Dermis blood vessel endothelial cell (primary cell): ENCODE measurements around the gene TJP3. TPM values are rescaled to one million over a fixed set of nuclear protein-coding genes. Genes with fewer than 3 reads are reported as not detected.
A peak's percentile ranks its signal among the peaks of the same experiment; 100 is the strongest.

Experiments used
- DNase-seq: peaks from one replicate; pipeline ENCODE4 v3.0.0; 2010
- total RNA-seq: library from RNA; depleted of rRNA; stranded (reverse); fragments of >200 nt; gene quantifications from 2 replicates; pipeline ENCODE4 v1.2.3, GENCODE V29; 2014

The TJP3 gene
- total RNA-seq, 1 donor from 2014 or later = 0.51 TPM

GRCh38 chr19:3692141-3693024 lies 15.8 kb upstream of the TJP3 start:
- peak; percentile 56 for DNase-seq

- DNase-seq = no peak
Measured at GRCh38 chr19:3693025-3693925, 14.9 kb upstream of the TJP3 start.

DNA sequence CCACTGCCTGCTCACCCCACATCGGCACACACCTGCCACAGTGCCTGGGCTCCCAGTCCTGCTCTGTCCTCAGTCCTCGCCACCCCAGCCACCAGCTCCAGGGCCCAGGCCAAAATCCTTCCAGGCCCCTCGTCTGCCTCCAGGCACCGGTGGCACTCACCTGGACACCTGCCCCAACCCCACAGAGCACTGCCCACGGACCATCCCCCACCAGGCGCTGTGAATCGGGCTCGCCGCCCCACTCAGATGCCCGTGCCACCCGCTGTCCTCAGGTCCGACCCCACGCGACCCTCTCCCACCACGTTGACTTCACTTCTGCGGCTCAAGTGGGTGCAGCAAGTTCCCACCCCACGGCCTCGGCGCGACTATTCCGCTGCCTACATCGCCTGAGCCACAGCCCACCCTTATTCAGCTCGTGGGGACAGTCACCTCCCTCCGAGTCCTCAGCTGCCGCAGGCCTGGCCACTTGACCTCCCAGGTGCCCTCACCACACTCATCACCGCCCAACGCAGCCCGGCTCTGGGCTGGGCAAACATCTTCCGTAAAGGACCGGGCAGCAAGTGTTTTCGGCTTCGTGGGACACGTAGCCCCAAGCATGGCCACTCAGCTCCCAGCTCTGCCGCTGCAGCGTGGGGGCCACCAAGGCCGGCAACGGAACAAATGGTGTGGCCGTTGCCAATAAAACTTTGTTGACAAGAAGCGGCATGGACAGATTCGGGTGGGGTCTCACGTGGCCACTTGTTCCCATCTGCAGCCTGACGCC lies 13.6 kb upstream of the TJP3 start:
- no peak for DNase-seq

DNA sequence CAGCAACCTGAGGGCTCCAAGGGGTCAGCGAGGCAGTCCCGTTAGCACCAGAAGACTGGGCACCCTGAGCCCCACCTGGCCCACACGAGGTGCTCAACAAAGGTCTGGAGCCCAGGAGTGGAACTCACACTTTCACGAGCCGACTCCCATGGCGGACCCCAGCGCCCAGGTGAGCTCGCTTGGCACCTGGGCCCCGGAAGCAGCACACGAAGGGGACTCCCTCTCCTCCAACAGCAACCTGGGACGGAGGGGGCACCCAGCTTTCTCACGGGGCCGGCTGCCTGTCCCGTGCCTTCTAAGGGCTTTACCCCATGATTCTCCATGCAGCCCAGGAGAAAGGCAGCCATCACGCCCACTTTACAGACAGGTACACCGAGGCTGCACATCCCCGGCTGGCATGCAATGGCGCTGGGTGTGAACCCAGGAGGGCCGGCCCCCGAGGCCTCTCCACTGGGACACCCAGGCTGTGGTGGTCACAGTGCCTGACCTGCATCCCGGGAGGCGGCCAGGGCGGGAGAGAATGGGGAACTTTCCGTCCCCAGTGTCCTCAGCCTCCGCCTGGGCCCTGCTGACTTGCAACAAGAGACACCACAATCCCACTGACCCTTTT lies 13.0 kb upstream of the TJP3 start:
- no peak for DNase-seq

- DNase-seq = no peak
Measured at GRCh38 chr19:3695986-3696659, 12.1 kb upstream of the TJP3 start.

- no peak for DNase-seq
Measured at GRCh38 chr19:3696660-3696995, 11.6 kb upstream of the TJP3 start.

- DNase-seq = no peak
Measured at GRCh38 chr19:3697094-3697493, 11.1 kb upstream of the TJP3 start.

GRCh38 chr19:3697671-3698385 lies 10.4 kb upstream of the TJP3 start:
- DNase-seq = no peak

DNA sequence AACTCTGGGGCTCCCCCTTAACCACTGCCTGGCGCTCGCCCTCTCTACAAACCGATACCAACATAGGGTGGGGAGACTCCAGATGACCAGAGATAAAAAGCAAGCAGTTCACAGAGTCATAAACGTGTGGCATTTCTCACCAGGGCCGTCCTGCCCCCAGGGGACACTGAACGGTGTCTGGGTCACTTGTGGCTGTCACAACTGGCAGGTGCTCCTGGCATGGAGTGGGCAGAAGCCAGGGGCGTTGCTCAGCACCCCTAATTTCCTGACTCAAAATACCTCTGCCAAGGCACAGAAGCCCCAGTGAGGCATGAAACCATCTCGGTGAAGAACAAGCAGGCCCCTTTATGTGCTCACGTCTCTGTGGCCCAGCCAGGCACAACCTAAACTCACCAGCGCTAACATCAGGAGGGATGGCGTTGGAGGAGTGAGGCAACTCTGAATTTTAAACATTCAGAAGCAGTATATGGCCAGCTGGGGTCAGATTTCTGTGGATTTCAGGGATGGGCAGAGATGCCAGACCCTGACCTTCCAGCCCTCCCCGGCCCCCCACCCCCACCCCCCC lies 9.7 kb upstream of the TJP3 start:
- peak; percentile 38 for DNase-seq

DNA sequence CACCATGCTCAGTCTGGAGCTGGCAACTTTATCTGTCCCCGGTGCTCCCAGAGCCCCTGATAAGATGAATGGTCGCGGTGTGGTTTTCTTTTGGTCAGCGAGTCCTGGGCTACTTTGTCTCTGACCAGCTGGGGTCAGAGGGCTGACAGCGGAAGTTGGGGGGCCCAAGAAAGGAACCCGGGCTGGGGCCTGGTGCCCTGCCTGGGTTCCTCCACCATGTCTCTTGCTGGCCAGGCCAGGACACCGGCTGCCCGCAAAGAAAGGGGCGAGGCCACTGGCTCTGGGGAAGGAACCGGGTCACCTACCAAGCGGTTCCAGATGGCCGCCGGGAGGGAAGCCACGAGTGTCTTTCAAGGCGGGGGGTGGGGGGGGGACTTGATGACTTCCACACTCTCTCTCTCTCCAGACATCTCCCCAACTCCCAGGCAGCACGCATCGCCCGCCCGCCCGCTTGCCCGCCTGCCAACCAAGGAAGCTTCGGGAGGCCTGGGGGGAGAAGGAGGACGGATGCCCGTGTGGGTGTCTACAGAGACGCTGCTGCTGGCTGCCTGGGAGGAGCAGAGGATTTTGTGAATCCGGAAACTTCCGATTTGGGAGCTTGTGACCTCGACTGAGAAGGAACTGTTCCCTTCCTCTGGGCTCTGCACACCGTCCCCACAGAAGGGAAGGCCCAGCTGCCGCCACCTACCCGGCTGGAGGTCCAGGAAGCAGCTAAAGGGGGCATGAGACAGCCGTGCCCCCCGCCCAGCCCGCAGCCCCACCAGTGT lies 9.0 kb upstream of the TJP3 start:
- peak; percentile 49 for DNase-seq

GRCh38 chr19:3699741-3700241 lies 8.4 kb upstream of the TJP3 start:
- no peak for DNase-seq

- peak; percentile 94 for DNase-seq
Measured at GRCh38 chr19:3700242-3701032, 7.7 kb upstream of the TJP3 start, which contains the start of gene PIP5K1C. PIP5K1C (minus strand) TSS chr19:3700468; CDS start chr19:3700390, 78 bp downstream.

DNA sequence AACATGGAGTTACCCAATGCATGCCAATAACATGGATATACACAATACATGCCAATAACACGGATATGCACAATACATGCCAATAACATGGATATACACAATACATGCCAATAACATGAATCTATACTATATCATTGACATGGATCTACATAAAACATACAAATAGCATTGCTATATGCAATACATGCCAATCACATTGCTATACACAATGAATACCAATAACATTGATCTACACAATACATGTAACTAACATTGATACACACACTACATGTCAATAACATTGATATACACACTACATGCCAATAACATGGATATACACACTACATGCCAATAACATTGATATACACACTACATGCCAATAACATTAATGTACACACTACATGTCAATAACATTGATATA lies 7.0 kb upstream of the TJP3 start:
- DNase-seq = no peak

- no peak for DNase-seq
Measured at GRCh38 chr19:3707868-3708206, 347 bp upstream of the TJP3 start.

- DNase-seq = no peak
Measured at GRCh38 chr19:3710265-3710812, 2.2 kb downstream of the TJP3 start.

GRCh38 chr19:3712663-3713611 lies 4.8 kb downstream of the TJP3 start:
- DNase-seq = no peak

- no peak for DNase-seq
Measured at GRCh38 chr19:3716147-3716668, 8.0 kb downstream of the TJP3 start.
